GM23338 (cell line): ENCODE data around the gene B3GALT5. TPM values are rescaled to one million over a fixed set of nuclear protein-coding genes. Genes with fewer than 3 reads are reported as not detected.

Experiments used
- ATAC-seq: fragments of 200-7000 bp; cut with Tn5 transposase; 3 replicates; pipeline ENCODE4 v1.9.1; 2020
- DNase-seq: peaks from one replicate; pipeline ENCODE4 v3.0.0-alpha.2; 2015; ENCODE audit warnings: low spot score
- H2AFZ ChIP-seq: fragments of 200-600 bp; sonication (generic); 2 replicates; pipeline ENCODE4 v1.8.0; 2016; ENCODE audit warnings: antibody characterized with exemption, mild to moderate bottlenecking, moderate library complexity
- H3F3A ChIP-seq: fragments of 200-600 bp; sonication (generic); replicated peaks from 2 replicates; pipeline ENCODE4 v1.8.0; 2017; ENCODE audit warnings: antibody characterized with exemption, mixed run types, low read depth
- H3K27ac ChIP-seq: fragments of 200-600 bp; sonication (generic); 2 replicates; pipeline ENCODE4 v1.6.1; 2016; ENCODE audit warnings: low read depth
- H3K27me3 ChIP-seq: fragments of 200-600 bp; sonication (generic); 2 replicates; pipeline ENCODE4 v1.8.0; 2016; ENCODE audit warnings: mild to moderate bottlenecking, mixed run types, moderate library complexity; ENCODE audit not compliant: insufficient read depth
- H3K36me3 ChIP-seq: fragments of 200-600 bp; sonication (generic); 2 replicates; pipeline ENCODE4 v1.8.0; 2016; ENCODE audit warnings: mild to moderate bottlenecking; ENCODE audit not compliant: insufficient read depth
- H3K4me1 ChIP-seq: fragments of 200-600 bp; sonication (generic); 2 replicates; pipeline ENCODE4 v1.8.0; 2016; ENCODE audit warnings: mild to moderate bottlenecking, moderate library complexity; ENCODE audit not compliant: insufficient read depth
- H3K4me2 ChIP-seq: fragments of 200-600 bp; sonication (generic); 2 replicates; pipeline ENCODE4 v1.7.1; 2017; ENCODE audit warnings: mixed run types
- H3K4me3 ChIP-seq: fragments of 200-600 bp; sonication (generic); 2 replicates; pipeline ENCODE4 v1.6.1; 2016; ENCODE audit warnings: mixed run types
- H3K79me2 ChIP-seq: fragments of 200-600 bp; sonication (generic); replicated peaks from 2 replicates; pipeline ENCODE4 v1.8.0; 2017; ENCODE audit warnings: mild to moderate bottlenecking; ENCODE audit not compliant: insufficient read depth
- H3K9me2 ChIP-seq: fragments of 200-600 bp; sonication (generic); 2 replicates; pipeline ENCODE4 v1.8.0; 2017; ENCODE audit not compliant: insufficient read depth
- H4K20me1 ChIP-seq: fragments of 200-600 bp; sonication (generic); replicated peaks from 2 replicates; pipeline ENCODE4 v1.8.0; 2017; ENCODE audit warnings: mild to moderate bottlenecking; ENCODE audit not compliant: insufficient read depth
- H3K27ac Mint-ChIP-seq: 2 replicates; pipeline ENCODE4 v1.8.0; 2020; ENCODE audit warnings: inconsistent platforms, mild to moderate bottlenecking, moderate library complexity, mixed read lengths
- H3K27me3 Mint-ChIP-seq: 3 replicates; pipeline ENCODE4 v1.8.0; 2022; ENCODE audit warnings: low read depth, mild to moderate bottlenecking, moderate library complexity, mixed read lengths, inconsistent platforms; ENCODE audit not compliant: insufficient read depth, poor library complexity
- H3K36me3 Mint-ChIP-seq: 3 replicates; pipeline ENCODE4 v1.8.0; 2021; ENCODE audit warnings: low read depth, mild to moderate bottlenecking, inconsistent platforms, moderate library complexity, mixed read lengths
- H3K4me1 Mint-ChIP-seq: 3 replicates; pipeline ENCODE4 v1.8.0; 2020; ENCODE audit warnings: mild to moderate bottlenecking, inconsistent platforms, mixed read lengths
- H3K4me3 Mint-ChIP-seq: 3 replicates; pipeline ENCODE4 v1.8.0; 2021; ENCODE audit warnings: moderate library complexity, mild to moderate bottlenecking, inconsistent platforms, mixed read lengths
- H3K9me3 Mint-ChIP-seq: 3 replicates; pipeline ENCODE4 v1.8.0; 2020; ENCODE audit warnings: moderate library complexity, mild to moderate bottlenecking, inconsistent platforms, mixed read lengths
- EZH2 ChIP-seq: fragments of 200-600 bp; sonication (generic); IDR thresholded peaks from one replicate; pipeline ENCODE4 v1.8.0; 2017; ENCODE audit warnings: antibody characterized with exemption, mild to moderate bottlenecking, low read depth; ENCODE audit not compliant: unreplicated experiment
- EZH2phosphoT487 ChIP-seq: fragments of 200-600 bp; sonication (generic); IDR thresholded peaks from one replicate; pipeline ENCODE4 v1.8.1; 2018; ENCODE audit warnings: antibody characterized with exemption; ENCODE audit not compliant: unreplicated experiment
- JUNB ChIP-seq: IDR thresholded peaks from one replicate; pipeline ENCODE4 v1.6.1; 2016; ENCODE audit warnings: antibody characterized with exemption; ENCODE audit not compliant: unreplicated experiment
- POLR2AphosphoS5 ChIP-seq: IDR thresholded peaks from 2 replicates; pipeline ENCODE4 v1.6.1; 2016; ENCODE audit warnings: antibody characterized with exemption, low read depth
- ZNF331 ChIP-seq: fragments of 250-450 bp; sonication (Bioruptor Pico); IDR thresholded peaks from 2 replicates; pipeline ENCODE4 v1.5.0; 2020; ENCODE audit warnings: low read depth, mild to moderate bottlenecking, moderate library complexity
- polyA plus RNA-seq: library from polyadenylated mRNA; unstranded; fragments of >200 nt; fragmentation: Nextera tagmentation; extraction: Ambion mirVana; gene quantifications from 2 replicates; pipeline ENCODE4 v1.2.1, GENCODE V29; 2016
- total RNA-seq: library from RNA; depleted of rRNA; stranded (reverse); fragments of >200 nt; shearing (Covaris generic); gene quantifications from 2 replicates; pipeline ENCODE4 v1.2.3, GENCODE V29; 2014
- TF ChIP-seq, protein P1 (sequence below), 2 experiments: fragments of 200-600 bp in 1 of 2; sonication (generic) in 1 of 2; conservative IDR thresholded peaks; 2 replicates each; pipeline versions ENCODE4 v1.5.1 to v1.6.1; 2016 to 2017; ENCODE audit warnings: antibody characterized with exemption in 2 of 2, low read depth in 2 of 2, mild to moderate bottlenecking in 2 of 2, moderate library complexity in 1 of 2
- TF ChIP-seq, protein P2 (sequence below): fragments of 250-450 bp; sonication (Bioruptor Pico); IDR thresholded peaks from 2 replicates; pipeline ENCODE4 v1.5.0; 2020; ENCODE audit warnings: mild to moderate bottlenecking, moderate library complexity
- TF ChIP-seq, protein P3 (sequence below): IDR thresholded peaks from 2 replicates; pipeline ENCODE4 v1.6.1; 2016; ENCODE audit warnings: antibody characterized with exemption

B3GALT5 gene
- total and polyA plus RNA-seq, 2 experiments from 2014 or later: 6.2 to 37.5 TPM

GRCh38 chr21:39661121-39661520 lies 48.4 kb downstream of the B3GALT5 start (continued):
- TF ChIP-seq, protein P1, sequence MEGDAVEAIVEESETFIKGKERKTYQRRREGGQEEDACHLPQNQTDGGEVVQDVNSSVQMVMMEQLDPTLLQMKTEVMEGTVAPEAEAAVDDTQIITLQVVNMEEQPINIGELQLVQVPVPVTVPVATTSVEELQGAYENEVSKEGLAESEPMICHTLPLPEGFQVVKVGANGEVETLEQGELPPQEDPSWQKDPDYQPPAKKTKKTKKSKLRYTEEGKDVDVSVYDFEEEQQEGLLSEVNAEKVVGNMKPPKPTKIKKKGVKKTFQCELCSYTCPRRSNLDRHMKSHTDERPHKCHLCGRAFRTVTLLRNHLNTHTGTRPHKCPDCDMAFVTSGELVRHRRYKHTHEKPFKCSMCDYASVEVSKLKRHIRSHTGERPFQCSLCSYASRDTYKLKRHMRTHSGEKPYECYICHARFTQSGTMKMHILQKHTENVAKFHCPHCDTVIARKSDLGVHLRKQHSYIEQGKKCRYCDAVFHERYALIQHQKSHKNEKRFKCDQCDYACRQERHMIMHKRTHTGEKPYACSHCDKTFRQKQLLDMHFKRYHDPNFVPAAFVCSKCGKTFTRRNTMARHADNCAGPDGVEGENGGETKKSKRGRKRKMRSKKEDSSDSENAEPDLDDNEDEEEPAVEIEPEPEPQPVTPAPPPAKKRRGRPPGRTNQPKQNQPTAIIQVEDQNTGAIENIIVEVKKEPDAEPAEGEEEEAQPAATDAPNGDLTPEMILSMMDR (conservative IDR thresholded peaks at IDR 0.05; ENCODE audit: low read depth in 2 of 2): no peak
- TF ChIP-seq EZH2phosphoT487: no peak

DNA sequence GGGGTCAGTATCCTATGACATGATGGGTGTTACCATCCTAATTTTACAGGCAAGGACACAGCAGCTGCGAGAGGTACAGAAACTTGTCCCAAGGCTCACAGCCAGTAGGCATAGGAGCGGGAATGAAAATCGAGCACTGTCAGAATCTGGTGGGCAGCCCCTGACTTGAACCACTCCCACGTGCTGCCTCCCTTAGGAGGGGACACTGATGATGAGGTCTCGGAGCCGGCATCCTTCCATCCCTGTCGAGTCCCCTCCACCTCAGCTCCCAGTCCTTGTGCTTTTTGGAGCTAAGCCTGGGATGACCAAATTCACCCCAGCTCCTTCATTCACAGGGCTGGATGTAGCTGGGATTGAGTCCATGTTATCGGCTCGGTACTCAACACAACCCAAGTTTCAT lies 49.0 kb downstream of the B3GALT5 start:
- peaks cover 14% of the 10 kb centered on the region for H3K79me2 ChIP-seq
- H3K36me3 Mint-ChIP-seq: peaks cover 79% of the 10 kb centered on the region
- H3K27me3 ChIP-seq: no peaks in the 10 kb centered on the region
- no peak overlapping the region for H2AFZ ChIP-seq
- H3K4me3 ChIP-seq: no peak overlapping the region
- DNase-seq (no peak), ATAC-seq (no peak)
- peaks cover 8% of the 10 kb centered on the region for H3K27me3 Mint-ChIP-seq
- 0 out of 2 replicates have a peak, but pooled peaks cover 4% of the 10 kb centered on the region for H3F3A ChIP-seq
- H4K20me1 ChIP-seq: peaks cover 6% of the 10 kb centered on the region
- peaks cover 20% of the 10 kb centered on the region for H3K4me1 Mint-ChIP-seq
- no peak overlapping the region for H3K4me3 Mint-ChIP-seq
- no peak overlapping the region for H3K27ac Mint-ChIP-seq
- no peak overlapping the region for H3K4me2 ChIP-seq
- H3K9me2 ChIP-seq: no peaks in the 10 kb centered on the region
- peaks cover 7% of the 10 kb centered on the region; the same call in 1 of the 2 replicates for H3K4me1 ChIP-seq
- H3K36me3 ChIP-seq: peaks cover 13% of the 10 kb centered on the region; the same call in 1 of the 2 replicates
- H3K27ac ChIP-seq: no peak overlapping the region
- H3K9me3 Mint-ChIP-seq: no peaks in the 10 kb centered on the region; the same call in 2 of the 3 replicates
- TF ChIP-seq, protein P2, sequence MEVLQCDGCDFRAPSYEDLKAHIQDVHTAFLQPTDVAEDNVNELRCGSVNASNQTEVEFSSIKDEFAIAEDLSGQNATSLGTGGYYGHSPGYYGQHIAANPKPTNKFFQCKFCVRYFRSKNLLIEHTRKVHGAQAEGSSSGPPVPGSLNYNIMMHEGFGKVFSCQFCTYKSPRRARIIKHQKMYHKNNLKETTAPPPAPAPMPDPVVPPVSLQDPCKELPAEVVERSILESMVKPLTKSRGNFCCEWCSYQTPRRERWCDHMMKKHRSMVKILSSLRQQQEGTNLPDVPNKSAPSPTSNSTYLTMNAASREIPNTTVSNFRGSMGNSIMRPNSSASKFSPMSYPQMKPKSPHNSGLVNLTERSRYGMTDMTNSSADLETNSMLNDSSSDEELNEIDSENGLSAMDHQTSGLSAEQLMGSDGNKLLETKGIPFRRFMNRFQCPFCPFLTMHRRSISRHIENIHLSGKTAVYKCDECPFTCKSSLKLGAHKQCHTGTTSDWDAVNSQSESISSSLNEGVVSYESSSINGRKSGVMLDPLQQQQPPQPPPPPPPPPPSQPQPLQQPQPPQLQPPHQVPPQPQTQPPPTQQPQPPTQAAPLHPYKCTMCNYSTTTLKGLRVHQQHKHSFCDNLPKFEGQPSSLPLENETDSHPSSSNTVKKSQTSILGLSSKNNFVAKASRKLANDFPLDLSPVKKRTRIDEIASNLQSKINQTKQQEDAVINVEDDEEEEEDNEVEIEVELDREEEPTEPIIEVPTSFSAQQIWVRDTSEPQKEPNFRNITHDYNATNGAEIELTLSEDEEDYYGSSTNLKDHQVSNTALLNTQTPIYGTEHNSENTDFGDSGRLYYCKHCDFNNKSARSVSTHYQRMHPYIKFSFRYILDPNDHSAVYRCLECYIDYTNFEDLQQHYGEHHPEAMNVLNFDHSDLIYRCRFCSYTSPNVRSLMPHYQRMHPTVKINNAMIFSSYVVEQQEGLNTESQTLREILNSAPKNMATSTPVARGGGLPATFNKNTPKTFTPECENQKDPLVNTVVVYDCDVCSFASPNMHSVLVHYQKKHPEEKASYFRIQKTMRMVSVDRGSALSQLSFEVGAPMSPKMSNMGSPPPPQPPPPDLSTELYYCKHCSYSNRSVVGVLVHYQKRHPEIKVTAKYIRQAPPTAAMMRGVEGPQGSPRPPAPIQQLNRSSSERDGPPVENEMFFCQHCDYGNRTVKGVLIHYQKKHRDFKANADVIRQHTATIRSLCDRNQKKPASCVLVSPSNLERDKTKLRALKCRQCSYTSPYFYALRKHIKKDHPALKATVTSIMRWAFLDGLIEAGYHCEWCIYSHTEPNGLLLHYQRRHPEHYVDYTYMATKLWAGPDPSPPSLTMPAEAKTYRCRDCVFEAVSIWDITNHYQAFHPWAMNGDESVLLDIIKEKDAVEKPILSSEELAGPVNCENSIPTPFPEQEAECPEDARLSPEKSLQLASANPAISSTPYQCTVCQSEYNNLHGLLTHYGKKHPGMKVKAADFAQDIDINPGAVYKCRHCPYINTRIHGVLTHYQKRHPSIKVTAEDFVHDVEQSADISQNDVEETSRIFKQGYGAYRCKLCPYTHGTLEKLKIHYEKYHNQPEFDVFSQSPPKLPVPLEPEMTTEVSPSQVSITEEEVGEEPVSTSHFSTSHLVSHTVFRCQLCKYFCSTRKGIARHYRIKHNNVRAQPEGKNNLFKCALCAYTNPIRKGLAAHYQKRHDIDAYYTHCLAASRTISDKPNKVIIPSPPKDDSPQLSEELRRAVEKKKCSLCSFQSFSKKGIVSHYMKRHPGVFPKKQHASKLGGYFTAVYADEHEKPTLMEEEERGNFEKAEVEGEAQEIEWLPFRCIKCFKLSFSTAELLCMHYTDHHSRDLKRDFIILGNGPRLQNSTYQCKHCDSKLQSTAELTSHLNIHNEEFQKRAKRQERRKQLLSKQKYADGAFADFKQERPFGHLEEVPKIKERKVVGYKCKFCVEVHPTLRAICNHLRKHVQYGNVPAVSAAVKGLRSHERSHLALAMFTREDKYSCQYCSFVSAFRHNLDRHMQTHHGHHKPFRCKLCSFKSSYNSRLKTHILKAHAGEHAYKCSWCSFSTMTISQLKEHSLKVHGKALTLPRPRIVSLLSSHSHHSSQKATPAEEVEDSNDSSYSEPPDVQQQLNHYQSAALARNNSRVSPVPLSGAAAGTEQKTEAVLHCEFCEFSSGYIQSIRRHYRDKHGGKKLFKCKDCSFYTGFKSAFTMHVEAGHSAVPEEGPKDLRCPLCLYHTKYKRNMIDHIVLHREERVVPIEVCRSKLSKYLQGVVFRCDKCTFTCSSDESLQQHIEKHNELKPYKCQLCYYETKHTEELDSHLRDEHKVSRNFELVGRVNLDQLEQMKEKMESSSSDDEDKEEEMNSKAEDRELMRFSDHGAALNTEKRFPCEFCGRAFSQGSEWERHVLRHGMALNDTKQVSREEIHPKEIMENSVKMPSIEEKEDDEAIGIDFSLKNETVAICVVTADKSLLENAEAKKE (CRISPR knock-in tag): no peak
- no peak for TF ChIP-seq EZH2phosphoT487
- TF ChIP-seq, protein P3, sequence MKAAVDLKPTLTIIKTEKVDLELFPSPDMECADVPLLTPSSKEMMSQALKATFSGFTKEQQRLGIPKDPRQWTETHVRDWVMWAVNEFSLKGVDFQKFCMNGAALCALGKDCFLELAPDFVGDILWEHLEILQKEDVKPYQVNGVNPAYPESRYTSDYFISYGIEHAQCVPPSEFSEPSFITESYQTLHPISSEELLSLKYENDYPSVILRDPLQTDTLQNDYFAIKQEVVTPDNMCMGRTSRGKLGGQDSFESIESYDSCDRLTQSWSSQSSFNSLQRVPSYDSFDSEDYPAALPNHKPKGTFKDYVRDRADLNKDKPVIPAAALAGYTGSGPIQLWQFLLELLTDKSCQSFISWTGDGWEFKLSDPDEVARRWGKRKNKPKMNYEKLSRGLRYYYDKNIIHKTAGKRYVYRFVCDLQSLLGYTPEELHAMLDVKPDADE: no peak
- TF ChIP-seq POLR2AphosphoS5: no peak
- TF ChIP-seq EZH2: no peak
- no peak for TF ChIP-seq JUNB
- no peak for TF ChIP-seq ZNF331 (CRISPR knock-in tag)
